Adrenal gland (tissue), 5 donors: ENCODE measurements around the gene CRBN.

Experiments
- CTCF ChIP-seq, 6 experiments: fragments of 450-650 bp in 4 of 6; fragments of 200-600 bp in 2 of 6; sonication (generic) in 1 of 6; IDR thresholded peaks; 1 replicate in 5 of 6; 2 replicates in 1 of 6; pipeline versions ENCODE4 v1.5.1 to v1.8.0; 2016 to 2021; ENCODE audit warnings: antibody characterized with exemption in 6 of 6, mild to moderate bottlenecking in 2 of 6, moderate library complexity in 1 of 6
- POLR2A ChIP-seq, 2 donors: fragments of 450-650 bp; IDR thresholded peaks; one replicate each; pipeline ENCODE4 v1.6.1; 2017; ENCODE audit warnings: antibody characterized with exemption in 2 of 2, mild to moderate bottlenecking in 2 of 2, moderate library complexity in 1 of 2
- donor health status: DM: no; HTN: no; CAD: no.

- TF ChIP-seq POLR2A (IDR thresholded peaks at IDR 0.05) (no peak), CTCF (IDR thresholded peaks at IDR 0.05) (no peak)
These were observed 69.2 kb downstream of the CRBN start, which contains the start of gene IL5RA for GRCh38 chr3:3110299-3110630.
